Stimulated activated CD8-positive, alpha-beta memory T cell treated with anti-CD3 and anti-CD28 coated beads, Interleukin-15, amount 100 ng/mL, for 48 hours (primary cell): Measurements from ENCODE around the gene NCF1.
"Not testable (repeated sequence)": the region's sequence is repeated elsewhere in the genome, so short reads cannot be mapped to it uniquely, and the experiment has no call there.

ENCODE experiments used
- DNase-seq, 2 donors: peaks; one replicate each; pipeline ENCODE4 v3.0.0-alpha.2; 2020; ENCODE audit warnings: low read depth in 2 of 2

The NCF1 gene

DNA sequence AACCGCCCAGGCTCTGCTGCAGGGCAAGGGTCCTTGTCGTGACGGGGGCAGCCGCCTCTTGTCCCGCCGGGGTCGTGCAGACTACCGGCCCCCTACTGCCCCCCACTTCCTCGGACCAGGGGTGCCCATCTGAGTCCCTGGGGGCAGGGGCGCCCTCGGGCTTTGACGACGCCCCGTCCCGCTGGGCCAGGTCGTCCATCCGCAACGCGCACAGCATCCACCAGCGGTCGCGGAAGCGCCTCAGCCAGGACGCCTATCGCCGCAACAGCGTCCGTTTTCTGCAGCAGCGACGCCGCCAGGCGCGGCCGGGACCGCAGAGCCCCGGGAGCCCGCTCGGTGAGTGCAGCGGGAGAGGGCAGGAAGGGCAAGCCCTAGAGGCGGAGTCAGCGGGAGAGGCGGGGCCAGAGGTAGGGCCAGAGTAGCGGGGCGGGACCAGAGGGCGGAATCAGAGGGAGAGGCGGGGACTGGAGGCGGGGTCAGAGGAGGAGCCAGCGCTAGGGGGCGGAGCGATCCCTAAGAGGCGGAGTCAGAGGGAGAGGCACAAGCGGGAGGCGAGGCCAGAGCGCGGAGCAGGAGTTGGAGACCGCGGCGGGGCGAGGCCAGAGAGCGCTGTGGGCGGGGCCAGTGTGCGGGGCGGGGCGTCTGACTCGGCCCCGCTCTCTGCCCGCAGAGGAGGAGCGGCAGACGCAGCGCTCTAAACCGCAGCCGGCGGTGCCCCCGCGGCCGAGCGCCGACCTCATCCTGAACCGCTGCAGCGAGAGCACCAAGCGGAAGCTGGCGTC is 14.7 kb downstream of the NCF1 start:
- DNase-seq: peak; percentile 84 to 88

DNA sequence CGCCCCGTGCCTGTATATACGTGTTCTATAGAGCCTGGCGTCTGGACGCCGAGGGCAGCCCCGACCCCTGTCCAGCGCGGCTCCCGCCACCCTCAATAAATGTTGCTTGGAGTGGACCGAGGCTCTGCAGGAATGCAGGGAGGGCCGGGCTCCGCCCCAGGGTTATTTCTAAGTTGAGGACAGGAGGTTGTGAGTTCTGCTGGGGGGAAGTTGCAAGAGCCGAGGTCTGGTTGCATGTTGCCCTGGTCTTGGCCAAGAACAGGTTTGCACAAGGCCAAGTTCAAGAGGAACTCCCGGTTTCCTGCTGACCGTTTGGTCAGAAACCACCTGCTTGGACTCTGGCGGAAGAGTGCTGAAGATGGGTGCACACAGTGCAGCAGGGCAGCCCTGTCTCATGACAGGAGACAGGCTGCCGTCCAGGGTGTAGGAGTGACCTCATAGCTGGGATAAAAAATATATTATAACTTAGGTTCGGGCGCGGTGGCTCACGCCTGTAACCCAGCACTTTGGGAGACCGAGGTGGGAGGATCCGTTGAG is 15.5 kb downstream of the NCF1 start:
- DNase-seq: not testable (repeated sequence)

DNA sequence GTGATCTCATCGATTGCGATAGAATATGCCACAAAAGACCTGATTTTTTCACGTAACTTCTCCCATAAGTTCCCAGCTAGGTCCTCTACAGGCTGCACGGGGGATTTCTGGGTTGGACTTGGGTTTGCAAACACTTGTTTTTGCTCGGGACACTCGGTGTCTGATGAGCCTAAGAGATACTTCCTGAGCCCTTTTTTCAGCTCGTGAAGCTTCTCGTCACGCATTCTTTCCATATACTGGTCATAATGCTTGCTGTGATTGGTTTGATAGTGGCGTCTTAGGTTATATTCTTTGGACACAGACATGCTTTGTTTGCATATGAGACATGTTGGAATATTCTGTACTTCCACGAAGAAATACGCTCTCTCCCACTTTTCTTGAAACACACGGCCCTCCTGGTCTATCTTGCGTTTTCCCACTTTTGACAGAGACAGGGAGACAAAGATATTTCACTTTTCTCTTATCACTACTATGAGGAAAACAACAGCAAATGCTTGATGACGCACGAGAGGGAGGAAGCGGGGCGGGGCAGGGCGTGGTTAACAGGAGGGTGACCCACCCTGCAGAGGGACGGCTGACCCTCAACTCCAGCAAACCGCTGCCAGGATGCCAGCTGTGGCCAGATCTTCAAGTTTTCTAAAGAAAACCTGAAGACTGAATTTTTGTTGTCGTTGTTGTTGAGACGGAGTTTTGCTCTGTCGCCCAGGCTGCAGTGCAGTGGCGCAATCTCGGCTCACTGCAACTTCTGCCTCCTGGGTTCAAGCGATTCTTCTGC is 24.2 kb downstream of the NCF1 start:
- not testable (repeated sequence) for DNase-seq

DNA sequence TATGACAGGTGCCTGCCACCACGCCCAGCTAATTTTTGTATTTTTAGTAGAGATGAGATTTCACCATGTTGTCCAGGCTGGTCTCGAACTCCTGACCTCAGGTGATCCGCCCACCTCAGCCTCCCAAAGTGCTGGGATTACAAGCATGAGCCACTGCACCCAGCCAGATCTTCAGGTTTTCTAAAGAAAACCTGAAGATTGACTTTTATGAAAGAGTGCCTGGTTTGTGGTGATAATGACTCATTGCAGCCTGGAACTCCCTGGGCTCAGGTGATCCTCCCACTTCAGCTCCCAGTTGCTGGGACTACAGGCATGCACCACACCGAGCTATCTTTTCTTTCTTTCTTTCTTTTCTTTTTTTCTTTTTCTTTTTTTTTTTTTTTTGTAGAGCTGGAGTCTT is 24.8 kb downstream of the NCF1 start:
- DNase-seq: peak in 1 of 2 donors; percentile 10

DNA sequence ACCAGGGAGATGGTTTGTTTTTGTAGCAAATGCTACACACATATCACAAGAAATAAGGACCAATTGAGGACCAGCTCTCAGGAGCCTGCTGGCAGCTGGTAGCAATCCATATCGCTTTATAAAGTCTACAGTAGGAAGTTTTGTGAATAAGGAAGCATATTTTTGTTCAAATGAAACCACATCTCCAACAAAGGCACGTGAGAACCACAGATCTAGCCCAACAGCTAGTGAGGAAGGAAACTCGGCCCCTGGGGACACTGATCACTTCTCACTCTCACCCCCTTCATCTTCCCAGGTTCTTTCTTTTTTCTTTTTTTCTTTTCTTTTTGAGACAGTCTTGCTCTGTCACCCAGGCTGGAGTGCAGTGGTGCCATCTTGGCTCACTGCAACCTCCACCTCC is 42.1 kb downstream of the NCF1 start:
- DNase-seq: not testable (repeated sequence)

DNA sequence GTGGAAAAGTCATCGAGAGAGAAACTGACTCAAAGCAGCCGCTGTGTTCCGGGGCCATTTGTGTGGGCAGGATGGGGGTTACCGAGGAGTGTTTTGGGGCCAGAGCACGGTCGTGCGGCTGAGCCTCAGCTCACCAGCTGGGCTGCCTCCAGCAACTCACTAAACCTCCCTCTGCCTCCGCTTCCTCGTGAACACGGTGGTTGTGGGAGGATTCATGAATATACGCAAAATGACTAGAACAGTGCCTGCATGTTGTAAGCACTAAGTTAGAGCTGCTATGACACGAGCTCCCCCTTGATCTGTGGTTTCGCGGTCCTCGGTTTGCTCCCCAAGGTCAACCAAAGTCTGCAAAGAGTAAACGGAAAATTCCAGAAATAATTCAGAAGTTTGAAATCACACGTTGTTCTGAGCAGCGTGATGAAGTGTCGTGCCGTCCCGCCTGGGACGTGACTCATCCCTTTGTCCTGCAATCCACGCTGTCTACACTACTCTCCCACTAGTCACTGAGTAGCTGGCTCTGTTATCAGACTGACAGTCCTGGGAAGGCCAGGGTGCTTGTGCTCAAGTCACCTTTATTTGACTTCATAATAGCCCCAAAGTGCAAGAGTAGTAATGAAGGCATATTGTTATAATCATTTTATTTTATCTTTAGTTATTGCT is 46.5 kb downstream of the NCF1 start:
- not testable (repeated sequence) for DNase-seq

DNA sequence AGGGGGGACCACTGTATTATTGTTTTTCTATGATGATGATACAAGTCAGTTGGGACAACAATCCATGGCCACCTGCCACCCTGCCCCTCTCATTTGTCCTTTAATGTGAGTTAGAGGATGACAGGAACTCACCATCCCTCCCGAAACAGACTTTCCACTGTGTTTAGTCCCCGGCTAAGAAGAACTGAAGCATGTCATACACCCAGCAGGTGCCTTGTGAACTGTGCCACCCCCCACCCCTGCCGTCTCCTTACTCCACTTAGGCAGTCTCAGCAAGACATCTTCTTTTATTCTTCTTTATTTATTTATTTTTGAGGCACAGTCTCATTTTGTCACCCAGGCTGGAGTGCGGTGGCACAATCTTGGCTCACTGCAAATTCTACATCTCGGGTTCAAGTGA is 47.4 kb downstream of the NCF1 start:
- DNase-seq: not testable (repeated sequence)

DNA sequence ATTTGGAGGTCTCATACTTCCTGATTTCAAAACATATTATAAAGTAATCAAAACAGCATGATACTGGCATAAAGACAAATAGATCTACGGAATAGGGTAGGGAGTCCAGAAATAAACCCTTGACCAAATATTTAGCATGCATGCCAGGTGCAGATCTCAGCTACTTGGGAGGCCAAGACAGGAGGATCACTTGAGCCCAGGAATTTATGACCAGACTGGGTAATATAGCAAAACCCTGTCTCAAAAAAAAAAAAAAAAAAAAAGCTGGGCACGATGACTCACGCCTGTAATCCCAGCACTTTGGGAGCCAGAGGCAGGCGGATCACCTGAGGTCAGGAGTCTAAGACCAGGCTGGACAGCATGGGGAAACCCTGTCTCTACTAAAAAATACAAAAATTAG is 56.1 kb downstream of the NCF1 start:
- not testable (repeated sequence) for DNase-seq

DNA sequence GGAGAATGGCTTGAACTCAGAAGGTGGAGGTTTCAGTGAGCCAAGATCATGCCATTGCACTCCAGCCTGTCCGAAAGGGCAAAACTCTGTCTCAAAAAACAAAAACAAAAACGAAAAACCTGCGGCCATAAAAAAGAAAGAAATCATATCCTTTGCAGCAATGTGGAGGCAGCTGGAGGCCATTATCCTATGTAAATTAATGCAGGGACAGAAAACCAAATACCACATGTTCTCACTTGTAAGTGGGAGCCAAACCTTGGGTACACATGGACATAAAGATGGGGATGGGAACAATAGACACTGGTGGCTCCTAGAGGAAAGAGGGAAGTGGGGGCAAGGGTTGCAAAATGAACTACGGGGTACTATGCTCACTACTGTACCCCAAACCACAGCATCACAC is 56.6 kb downstream of the NCF1 start:
- DNase-seq: not testable (repeated sequence)
